Measurements from ENCODE around the gene DNER.

DNA sequence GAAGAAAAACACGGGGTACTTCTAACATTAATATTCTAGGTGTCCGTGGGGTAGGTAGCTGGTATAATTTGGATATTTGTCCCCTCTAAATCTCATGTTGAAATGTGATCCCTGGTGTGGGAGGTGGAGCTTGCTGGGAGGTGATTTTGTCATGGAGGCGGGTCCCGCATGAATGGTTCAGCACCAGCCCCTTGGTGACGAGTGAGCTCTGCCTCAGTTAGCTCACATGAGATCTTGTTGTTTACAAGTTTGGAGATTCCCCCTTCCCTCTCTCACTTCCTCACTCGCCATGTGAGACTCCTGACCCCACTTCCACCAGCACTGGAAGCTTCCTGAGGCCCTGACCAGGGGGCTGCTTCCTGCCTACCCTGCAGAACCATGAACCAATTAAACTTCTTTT lies 35.4 kb upstream of the DNER start:
- TF ChIP-seq, protein P1, sequence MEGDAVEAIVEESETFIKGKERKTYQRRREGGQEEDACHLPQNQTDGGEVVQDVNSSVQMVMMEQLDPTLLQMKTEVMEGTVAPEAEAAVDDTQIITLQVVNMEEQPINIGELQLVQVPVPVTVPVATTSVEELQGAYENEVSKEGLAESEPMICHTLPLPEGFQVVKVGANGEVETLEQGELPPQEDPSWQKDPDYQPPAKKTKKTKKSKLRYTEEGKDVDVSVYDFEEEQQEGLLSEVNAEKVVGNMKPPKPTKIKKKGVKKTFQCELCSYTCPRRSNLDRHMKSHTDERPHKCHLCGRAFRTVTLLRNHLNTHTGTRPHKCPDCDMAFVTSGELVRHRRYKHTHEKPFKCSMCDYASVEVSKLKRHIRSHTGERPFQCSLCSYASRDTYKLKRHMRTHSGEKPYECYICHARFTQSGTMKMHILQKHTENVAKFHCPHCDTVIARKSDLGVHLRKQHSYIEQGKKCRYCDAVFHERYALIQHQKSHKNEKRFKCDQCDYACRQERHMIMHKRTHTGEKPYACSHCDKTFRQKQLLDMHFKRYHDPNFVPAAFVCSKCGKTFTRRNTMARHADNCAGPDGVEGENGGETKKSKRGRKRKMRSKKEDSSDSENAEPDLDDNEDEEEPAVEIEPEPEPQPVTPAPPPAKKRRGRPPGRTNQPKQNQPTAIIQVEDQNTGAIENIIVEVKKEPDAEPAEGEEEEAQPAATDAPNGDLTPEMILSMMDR (CRISPR knock-in tag; IDR thresholded peaks at IDR 0.05) = no peak
- TF ChIP-seq ZNF207 (IDR thresholded peaks at IDR 0.05; ENCODE audit: borderline replicate concordance) = no peak
- TF ChIP-seq ZMYM2 (CRISPR knock-in tag; IDR thresholded peaks at IDR 0.05) = no peak
- TF ChIP-seq, protein P2, sequence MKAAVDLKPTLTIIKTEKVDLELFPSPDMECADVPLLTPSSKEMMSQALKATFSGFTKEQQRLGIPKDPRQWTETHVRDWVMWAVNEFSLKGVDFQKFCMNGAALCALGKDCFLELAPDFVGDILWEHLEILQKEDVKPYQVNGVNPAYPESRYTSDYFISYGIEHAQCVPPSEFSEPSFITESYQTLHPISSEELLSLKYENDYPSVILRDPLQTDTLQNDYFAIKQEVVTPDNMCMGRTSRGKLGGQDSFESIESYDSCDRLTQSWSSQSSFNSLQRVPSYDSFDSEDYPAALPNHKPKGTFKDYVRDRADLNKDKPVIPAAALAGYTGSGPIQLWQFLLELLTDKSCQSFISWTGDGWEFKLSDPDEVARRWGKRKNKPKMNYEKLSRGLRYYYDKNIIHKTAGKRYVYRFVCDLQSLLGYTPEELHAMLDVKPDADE (CRISPR knock-in tag; IDR thresholded peaks at IDR 0.05) = no peak
- no peak for TF ChIP-seq ZNF343 (CRISPR knock-in tag; IDR thresholded peaks at IDR 0.05)
- no peak for TF ChIP-seq POLR2AphosphoS5 (IDR thresholded peaks at IDR 0.05; ENCODE audit: low read depth, low read length)
- TF ChIP-seq, protein P3, sequence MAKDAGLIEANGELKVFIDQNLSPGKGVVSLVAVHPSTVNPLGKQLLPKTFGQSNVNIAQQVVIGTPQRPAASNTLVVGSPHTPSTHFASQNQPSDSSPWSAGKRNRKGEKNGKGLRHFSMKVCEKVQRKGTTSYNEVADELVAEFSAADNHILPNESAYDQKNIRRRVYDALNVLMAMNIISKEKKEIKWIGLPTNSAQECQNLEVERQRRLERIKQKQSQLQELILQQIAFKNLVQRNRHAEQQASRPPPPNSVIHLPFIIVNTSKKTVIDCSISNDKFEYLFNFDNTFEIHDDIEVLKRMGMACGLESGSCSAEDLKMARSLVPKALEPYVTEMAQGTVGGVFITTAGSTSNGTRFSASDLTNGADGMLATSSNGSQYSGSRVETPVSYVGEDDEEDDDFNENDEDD (CRISPR knock-in tag; IDR thresholded peaks at IDR 0.05; ENCODE audit: borderline replicate concordance) = no peak
- no peak for TF ChIP-seq NCOA2 (CRISPR knock-in tag; IDR thresholded peaks at IDR 0.05)
- no peak for TF ChIP-seq NR3C1 (CRISPR knock-in tag; IDR thresholded peaks at IDR 0.05)
- no peak for TF ChIP-seq RCOR2 (CRISPR knock-in tag; IDR thresholded peaks at IDR 0.05)
- TF ChIP-seq, protein P4, sequence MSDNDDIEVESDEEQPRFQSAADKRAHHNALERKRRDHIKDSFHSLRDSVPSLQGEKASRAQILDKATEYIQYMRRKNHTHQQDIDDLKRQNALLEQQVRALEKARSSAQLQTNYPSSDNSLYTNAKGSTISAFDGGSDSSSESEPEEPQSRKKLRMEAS (IDR thresholded peaks at IDR 0.05) = no peak
- TF ChIP-seq HDAC2 (CRISPR knock-in tag; IDR thresholded peaks at IDR 0.05) = no peak
- TF ChIP-seq, protein P5, sequence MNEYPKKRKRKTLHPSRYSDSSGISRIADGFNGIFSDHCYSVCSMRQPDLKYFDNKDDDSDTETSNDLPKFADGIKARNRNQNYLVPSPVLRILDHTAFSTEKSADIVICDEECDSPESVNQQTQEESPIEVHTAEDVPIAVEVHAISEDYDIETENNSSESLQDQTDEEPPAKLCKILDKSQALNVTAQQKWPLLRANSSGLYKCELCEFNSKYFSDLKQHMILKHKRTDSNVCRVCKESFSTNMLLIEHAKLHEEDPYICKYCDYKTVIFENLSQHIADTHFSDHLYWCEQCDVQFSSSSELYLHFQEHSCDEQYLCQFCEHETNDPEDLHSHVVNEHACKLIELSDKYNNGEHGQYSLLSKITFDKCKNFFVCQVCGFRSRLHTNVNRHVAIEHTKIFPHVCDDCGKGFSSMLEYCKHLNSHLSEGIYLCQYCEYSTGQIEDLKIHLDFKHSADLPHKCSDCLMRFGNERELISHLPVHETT (CRISPR knock-in tag; conservative IDR thresholded peaks at IDR 0.05) = no peak

All from HepG2 (cell line).